Natural killer cell (primary cell): ENCODE results near the gene CLIC5. TPM values are rescaled to one million over a fixed set of nuclear protein-coding genes. Genes with fewer than 3 reads are reported as not detected.

ENCODE experiments used
- ATAC-seq, 3 donors: fragments of 150-1000 bp in 2 of 3; fragments of 200-7000 bp in 1 of 3; cut with Tn5 transposase; 1 replicate in 1 of 3; 2 replicates in 2 of 3; pipeline ENCODE4 v1.10.0; 2021; ENCODE audit warnings: mild to moderate bottlenecking in 2 of 3, moderate library complexity in 2 of 3
- DNase-seq, 2 donors: peaks; one replicate each; pipeline versions ENCODE4 v3.0.0 to v3.0.0-alpha.2; 2013 to 2021; ENCODE audit warnings: mixed read lengths in 1 of 2
- H3K27ac ChIP-seq: one replicate; pipeline ENCODE4 v1.5.1; 2013; ENCODE audit warnings: mild to moderate bottlenecking, low read length
- H3K27me3 ChIP-seq: one replicate; pipeline ENCODE4 v1.6.1; 2013; ENCODE audit warnings: low read length; ENCODE audit not compliant: control insufficient read depth, insufficient read depth
- H3K36me3 ChIP-seq: one replicate; pipeline ENCODE4 v1.6.1; 2013; ENCODE audit warnings: low read length; ENCODE audit not compliant: control insufficient read depth, insufficient read depth
- H3K4me1 ChIP-seq: one replicate; pipeline ENCODE4 v1.6.1; 2013; ENCODE audit warnings: low read length; ENCODE audit not compliant: control insufficient read depth, insufficient read depth
- H3K4me3 ChIP-seq: one replicate; pipeline ENCODE4 v1.5.1; 2013; ENCODE audit warnings: low read length
- H3K9me3 ChIP-seq: one replicate; pipeline ENCODE4 v1.6.1; 2013; ENCODE audit warnings: low read length; ENCODE audit not compliant: control insufficient read depth, insufficient read depth
- H3K27ac Mint-ChIP-seq, 2 donors: one replicate each; pipeline ENCODE4 v1.8.0; 2022; ENCODE audit warnings: mild to moderate bottlenecking in 2 of 2, mixed read lengths in 2 of 2, moderate library complexity in 1 of 2
- H3K27me3 Mint-ChIP-seq, 2 donors: one replicate each; pipeline ENCODE4 v1.8.0; 2022; ENCODE audit warnings: low read depth in 2 of 2, mixed read lengths in 2 of 2
- H3K36me3 Mint-ChIP-seq: one replicate; pipeline ENCODE4 v1.8.0; 2022; ENCODE audit warnings: mixed read lengths
- H3K4me1 Mint-ChIP-seq, 2 donors: one replicate each; pipeline ENCODE4 v1.8.0; 2022; ENCODE audit warnings: mixed read lengths in 2 of 2
- H3K4me3 Mint-ChIP-seq: one replicate; pipeline ENCODE4 v1.8.0; 2022; ENCODE audit warnings: mild to moderate bottlenecking, moderate library complexity, mixed read lengths
- H3K9me3 Mint-ChIP-seq, 2 donors: one replicate each; pipeline ENCODE4 v1.8.0; 2022; ENCODE audit warnings: mixed read lengths in 2 of 2
- WGBS: methylation state at CpG from one replicate; pipeline ENCODE4 v1.1.7; 2013; ENCODE audit warnings: missing lambda C conversion rate; ENCODE audit not compliant: insufficient coverage; 5-methylcytosine and 5-hydroxymethylcytosine counted together
- intact Hi-C: fragments of 100-400 bp; cut with micrococcal nuclease; formaldehyde crosslinking; loops from one replicate; pipeline ENCODE4 v1.14.2; 2022
- total RNA-seq, 4 donors: library from RNA; stranded (reverse); fragments of 120-200 nt in 1 of 4; gene quantifications; one replicate each; pipeline versions ENCODE4 v1.2.3 to v1.2.4, GENCODE V29; 2013 to 2022
- TF ChIP-seq, protein P1 (sequence below): fragments of 200-600 bp; IDR thresholded peaks from one replicate; pipeline ENCODE4 v1.8.0; 2022; ENCODE audit warnings: antibody characterized with exemption

The CLIC5 gene
- total RNA-seq, 3 donors from 2014 or later (not counting 1 experiment from before 2014, with no cell fraction given): 0.52 to 1.7 (median 1.4) TPM

- Histone ChIP-seq H3K9me3 (no peaks in the 10 kb centered on the region), H3K36me3 (no peaks in the 10 kb centered on the region), H3K27me3 (no peaks in the 10 kb centered on the region), H3K27ac (no peak overlapping the region), H3K4me1 (no peaks in the 10 kb centered on the region), H3K4me3 (no peak overlapping the region)
- H3K27me3 Mint-ChIP-seq: no peaks in the 10 kb centered on the region
- intact Hi-C loops: no loop called here
- WGBS: 19% methylated on average over 2 of the region's 2 CpGs
- peaks cover 0 to 13% of the 10 kb centered on the region in 2 donors for H3K4me1 Mint-ChIP-seq
- TF ChIP-seq, protein P1, sequence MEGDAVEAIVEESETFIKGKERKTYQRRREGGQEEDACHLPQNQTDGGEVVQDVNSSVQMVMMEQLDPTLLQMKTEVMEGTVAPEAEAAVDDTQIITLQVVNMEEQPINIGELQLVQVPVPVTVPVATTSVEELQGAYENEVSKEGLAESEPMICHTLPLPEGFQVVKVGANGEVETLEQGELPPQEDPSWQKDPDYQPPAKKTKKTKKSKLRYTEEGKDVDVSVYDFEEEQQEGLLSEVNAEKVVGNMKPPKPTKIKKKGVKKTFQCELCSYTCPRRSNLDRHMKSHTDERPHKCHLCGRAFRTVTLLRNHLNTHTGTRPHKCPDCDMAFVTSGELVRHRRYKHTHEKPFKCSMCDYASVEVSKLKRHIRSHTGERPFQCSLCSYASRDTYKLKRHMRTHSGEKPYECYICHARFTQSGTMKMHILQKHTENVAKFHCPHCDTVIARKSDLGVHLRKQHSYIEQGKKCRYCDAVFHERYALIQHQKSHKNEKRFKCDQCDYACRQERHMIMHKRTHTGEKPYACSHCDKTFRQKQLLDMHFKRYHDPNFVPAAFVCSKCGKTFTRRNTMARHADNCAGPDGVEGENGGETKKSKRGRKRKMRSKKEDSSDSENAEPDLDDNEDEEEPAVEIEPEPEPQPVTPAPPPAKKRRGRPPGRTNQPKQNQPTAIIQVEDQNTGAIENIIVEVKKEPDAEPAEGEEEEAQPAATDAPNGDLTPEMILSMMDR: no peak
- no peak for ATAC-seq
- no peak overlapping the region for H3K27ac Mint-ChIP-seq
- no peak overlapping the region for H3K4me3 Mint-ChIP-seq
- no peaks in the 10 kb centered on the region for H3K9me3 Mint-ChIP-seq
- DNase-seq: no peak
- no peaks in the 10 kb centered on the region for H3K36me3 Mint-ChIP-seq
Measured at GRCh38 chr6:45838451-45838850, 177.2 kb downstream of the CLIC5 start.

DNA sequence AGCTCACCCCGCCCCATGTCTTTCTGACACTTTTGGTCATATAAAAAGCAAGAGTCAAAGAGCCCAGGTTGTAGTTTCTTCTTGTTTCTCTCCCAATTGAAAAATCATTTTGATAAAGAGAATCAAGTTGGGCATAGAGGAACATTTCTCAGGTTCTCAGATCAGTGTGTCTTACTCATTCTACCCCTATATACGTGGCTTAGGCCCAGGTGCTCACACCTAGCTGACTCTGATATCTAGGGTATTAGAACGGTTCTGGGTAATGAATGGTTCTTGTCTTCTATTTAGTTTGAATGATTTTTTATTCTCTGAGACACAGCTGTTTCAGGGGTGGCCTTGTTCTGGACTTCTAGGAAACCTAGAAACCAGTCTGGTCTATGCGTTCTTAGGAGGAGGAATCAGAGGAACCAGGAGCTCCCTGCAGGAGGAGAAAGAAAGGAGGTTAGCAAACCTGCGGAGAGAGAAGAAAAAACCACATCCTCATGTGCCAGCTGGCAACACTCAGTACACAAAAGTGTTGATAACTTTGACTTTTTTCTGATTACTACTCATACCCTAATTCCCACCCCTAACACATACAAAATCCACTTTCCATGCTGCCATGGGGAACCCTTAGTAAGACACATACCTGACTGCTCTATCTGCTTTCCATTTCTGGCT, 178.0 kb downstream of the CLIC5 start:
- no peaks in the 10 kb centered on the region for H3K27me3 ChIP-seq
- H3K36me3 ChIP-seq: no peaks in the 10 kb centered on the region
- ATAC-seq (no peak), DNase-seq (no peak)
- Mint-ChIP-seq H3K36me3 (no peaks in the 10 kb centered on the region), H3K4me1 (peaks cover 0 to 13% of the 10 kb centered on the region in 2 donors), H3K4me3 (no peak overlapping the region), H3K27ac (no peak overlapping the region), H3K27me3 (no peaks in the 10 kb centered on the region), H3K9me3 (no peaks in the 10 kb centered on the region)
- H3K27ac ChIP-seq: no peak overlapping the region
- intact Hi-C loops: no loop called here
- H3K4me3 ChIP-seq: no peak overlapping the region
- TF ChIP-seq, protein P1: no peak
- no peaks in the 10 kb centered on the region for H3K4me1 ChIP-seq
- no peaks in the 10 kb centered on the region for H3K9me3 ChIP-seq
- WGBS: 41% methylated on average over 4 of the region's 5 CpGs

- H3K4me1 ChIP-seq: no peaks in the 10 kb centered on the region
- H3K27me3 Mint-ChIP-seq: no peaks in the 10 kb centered on the region
- H3K36me3 Mint-ChIP-seq: no peaks in the 10 kb centered on the region
- H3K4me1 Mint-ChIP-seq: peaks cover 0 to 13% of the 10 kb centered on the region in 2 donors
- H3K27ac Mint-ChIP-seq: no peak overlapping the region
- 79% methylated on average over 5 of the region's 5 CpGs for WGBS
- H3K9me3 Mint-ChIP-seq: no peaks in the 10 kb centered on the region
- no peaks in the 10 kb centered on the region for H3K27me3 ChIP-seq
- H3K4me3 Mint-ChIP-seq: no peak overlapping the region
- no peak overlapping the region for H3K27ac ChIP-seq
- ATAC-seq (no peak), DNase-seq (no peak)
- H3K36me3 ChIP-seq: no peaks in the 10 kb centered on the region
- no peak overlapping the region for H3K4me3 ChIP-seq
- intact Hi-C loops: no loop called here
- TF ChIP-seq, protein P1: no peak
- H3K9me3 ChIP-seq: no peaks in the 10 kb centered on the region
Measured at GRCh38 chr6:45836984-45837383, 178.7 kb downstream of the CLIC5 start.

GRCh38 chr6:45836438-45836824, 179.2 kb downstream of the CLIC5 start:
- Mint-ChIP-seq H3K4me3 (no peak overlapping the region), H3K4me1 (peaks cover 2 to 18% of the 10 kb centered on the region in 2 donors), H3K27ac (no peak overlapping the region), H3K9me3 (no peaks in the 10 kb centered on the region), H3K36me3 (no peaks in the 10 kb centered on the region), H3K27me3 (no peaks in the 10 kb centered on the region)
- H3K4me1 ChIP-seq: no peaks in the 10 kb centered on the region
- 89% methylated on average over 4 of the region's 4 CpGs for WGBS
- ATAC-seq (no peak), DNase-seq (no peak)
- H3K27me3 ChIP-seq: no peaks in the 10 kb centered on the region
- no peaks in the 10 kb centered on the region for H3K9me3 ChIP-seq
- intact Hi-C loops: no loop called here
- no peak overlapping the region for H3K27ac ChIP-seq
- H3K36me3 ChIP-seq: no peaks in the 10 kb centered on the region
- TF ChIP-seq, protein P1: no peak
- no peak overlapping the region for H3K4me3 ChIP-seq
